Stromal cell of bone marrow (primary cell): Measurements from ENCODE around the gene HJURP.

Source experiments
- DNase-seq: peaks from one replicate; pipeline ENCODE4 v3.0.0-alpha.2; 2012; ENCODE audit warnings: low read depth

HJURP gene

GRCh38 chr2:233791883-233792329 is 62.4 kb downstream of the HJURP start:
- DNase-seq, result no peak

GRCh38 chr2:233791151-233791882 is 63.0 kb downstream of the HJURP start:
- no peak for DNase-seq

GRCh38 chr2:233789554-233789953 is 64.8 kb downstream of the HJURP start:
- DNase-seq, result no peak
